Effector memory CD8-positive, alpha-beta T cell (primary cell): Measurements from ENCODE around the gene ZMAT2.
"Not testable (repeated sequence)": the region's sequence is repeated elsewhere in the genome, so short reads cannot be mapped to it uniquely, and the experiment has no call there.

ENCODE experiments used
- ATAC-seq: fragments of 150-1000 bp; cut with Tn5 transposase; replicated peaks from 2 replicates; pipeline ENCODE4 v1.10.0; 2021; ENCODE audit warnings: mild to moderate bottlenecking, moderate library complexity
- DNase-seq, 3 experiments: peaks; one replicate each; pipeline ENCODE4 v3.0.0; 2021
- H3K27ac Mint-ChIP-seq, 2 donors: one replicate each; pipeline ENCODE4 v1.8.0; 2022; ENCODE audit warnings: mild to moderate bottlenecking in 2 of 2, mixed read lengths in 2 of 2, moderate library complexity in 2 of 2
- H3K27me3 Mint-ChIP-seq, 2 donors: one replicate each; pipeline ENCODE4 v1.8.0; 2022; ENCODE audit warnings: mixed read lengths in 2 of 2
- H3K36me3 Mint-ChIP-seq: one replicate; pipeline ENCODE4 v1.8.0; 2022; ENCODE audit warnings: mild to moderate bottlenecking, moderate library complexity, mixed read lengths; ENCODE audit not compliant: insufficient read depth
- H3K4me1 Mint-ChIP-seq, 2 donors: one replicate each; pipeline ENCODE4 v1.8.0; 2022; ENCODE audit warnings: low read depth in 2 of 2, mixed read lengths in 2 of 2
- H3K4me3 Mint-ChIP-seq, 2 donors: one replicate each; pipeline ENCODE4 v1.8.0; 2022; ENCODE audit warnings: mild to moderate bottlenecking in 2 of 2, mixed read lengths in 2 of 2, moderate library complexity in 2 of 2
- H3K9me3 Mint-ChIP-seq, 2 donors: one replicate each; pipeline ENCODE4 v1.8.0; 2022; ENCODE audit warnings: mixed read lengths in 2 of 2
- total RNA-seq, 9 experiments: gene quantifications; one replicate each; lab custom pipeline; 2026; lab: John Stamatoyannopoulos, UW

ZMAT2 gene
- total RNA-seq, result 56.6 to 141 (median 109) reads per million in 9 experiments

- Mint-ChIP-seq H3K36me3 (peaks cover 71% of the 10 kb centered on the region), H3K27ac (peak within 1 kb of the TSS; percentile 97 to 99), H3K27me3 (no peaks in the 10 kb centered on the region), H3K4me3 (peak within 1 kb of the TSS; percentile 98 to 99), H3K9me3 (no peaks in the 10 kb centered on the region), H3K4me1 (peaks cover 17 to 25% of the 10 kb centered on the region in 2 donors)
- ATAC-seq, result peak; percentile 97
- DNase-seq, result peak; percentile 91 to 92 (median 91)
These were observed at the start of gene ZMAT2 for GRCh38 chr5:140700177-140701144. Gene ZMAT2 (plus strand): TSS chr5:140700447. CDS start chr5:140700461, 14 bp downstream.

- DNase-seq (no peak), ATAC-seq (no peak)
- no peaks in the 10 kb centered on the region for H3K27me3 Mint-ChIP-seq
- H3K4me3 Mint-ChIP-seq, result no peak overlapping the region
- H3K27ac Mint-ChIP-seq, result peak overlapping the region in 1 of 2 donors; percentile 78
- H3K4me1 Mint-ChIP-seq, result peaks cover 2 to 4% of the 10 kb centered on the region in 2 donors
- no peaks in the 10 kb centered on the region for H3K9me3 Mint-ChIP-seq
- peaks cover 89% of the 10 kb centered on the region for H3K36me3 Mint-ChIP-seq
These were observed 41.4 kb upstream of the ZMAT2 start for GRCh38 chr5:140658870-140659269.

- H3K4me3 Mint-ChIP-seq, DNase-seq, H3K27me3 Mint-ChIP-seq, ATAC-seq, H3K9me3 Mint-ChIP-seq: not testable (repeated sequence)
- peaks cover 9 to 10% of the 10 kb centered on the region in 2 donors for H3K4me1 Mint-ChIP-seq
- peak overlapping the region in 1 of 2 donors; percentile 29 for H3K27ac Mint-ChIP-seq
- H3K36me3 Mint-ChIP-seq, result peaks cover 89% of the 10 kb centered on the region
These were observed 39.9 kb upstream of the ZMAT2 start for GRCh38 chr5:140660371-140660770.

GRCh38 chr5:140664030-140664358 is 36.3 kb upstream of the ZMAT2 start:
- Mint-ChIP-seq H3K4me1 (peaks cover 23 to 26% of the 10 kb centered on the region in 2 donors), H3K4me3 (peak overlapping the region; percentile 100), H3K27me3 (no peaks in the 10 kb centered on the region), H3K36me3 (peaks cover 67% of the 10 kb centered on the region), H3K9me3 (no peaks in the 10 kb centered on the region), H3K27ac (peak overlapping the region; percentile 96 to 99)
- ATAC-seq (no peak), DNase-seq (no peak)

GRCh38 chr5:140664359-140665119 is 35.7 kb upstream of the ZMAT2 start, which contains the start of gene WDR55:
Gene WDR55 (plus strand): TSS chr5:140664904. CDS start chr5:140664913, 9 bp downstream.
- H3K4me3 Mint-ChIP-seq, result peak within 1 kb of the TSS; percentile 100
- H3K4me1 Mint-ChIP-seq, result peaks cover 23 to 28% of the 10 kb centered on the region in 2 donors
- H3K9me3 Mint-ChIP-seq, result no peaks in the 10 kb centered on the region
- no peaks in the 10 kb centered on the region for H3K27me3 Mint-ChIP-seq
- DNase-seq (peak; percentile 92 to 96 (median 95)), ATAC-seq (peak; percentile 93)
- peak within 1 kb of the TSS; percentile 96 to 99 for H3K27ac Mint-ChIP-seq
- peaks cover 67% of the 10 kb centered on the region for H3K36me3 Mint-ChIP-seq

- not testable (repeated sequence) for H3K27ac Mint-ChIP-seq, H3K4me3 Mint-ChIP-seq, H3K27me3 Mint-ChIP-seq, ATAC-seq, DNase-seq, H3K9me3 Mint-ChIP-seq
- H3K4me1 Mint-ChIP-seq, result peaks cover 15 to 24% of the 10 kb centered on the region in 2 donors
- peaks cover 52% of the 10 kb centered on the region for H3K36me3 Mint-ChIP-seq
These were observed 29.2 kb upstream of the ZMAT2 start for GRCh38 chr5:140671035-140671434.

- no peak for DNase-seq
- no peak for ATAC-seq
- no peaks in the 10 kb centered on the region for H3K9me3 Mint-ChIP-seq
- H3K27me3 Mint-ChIP-seq, result no peaks in the 10 kb centered on the region
- H3K4me3 Mint-ChIP-seq, result no peak overlapping the region
- H3K27ac Mint-ChIP-seq, result peak overlapping the region in 1 of 2 donors; percentile 19
- H3K36me3 Mint-ChIP-seq, result peaks cover 56% of the 10 kb centered on the region
- H3K4me1 Mint-ChIP-seq, result peaks cover 12 to 19% of the 10 kb centered on the region in 2 donors
These were observed 28.6 kb upstream of the ZMAT2 start for GRCh38 chr5:140671472-140672125.

- no peaks in the 10 kb centered on the region for H3K9me3 Mint-ChIP-seq
- H3K27ac Mint-ChIP-seq, result peak overlapping the region in 1 of 2 donors; percentile 19
- H3K4me3 Mint-ChIP-seq, result no peak overlapping the region
- H3K27me3 Mint-ChIP-seq, result no peaks in the 10 kb centered on the region
- no peak for DNase-seq
- peaks cover 7 to 12% of the 10 kb centered on the region in 2 donors for H3K4me1 Mint-ChIP-seq
- peaks cover 59% of the 10 kb centered on the region for H3K36me3 Mint-ChIP-seq
- ATAC-seq, result peak; percentile 48
These were observed 27.6 kb upstream of the ZMAT2 start for GRCh38 chr5:140672455-140673186.

- H3K27ac Mint-ChIP-seq, result peak within 1 kb of the TSS in 1 of 2 donors; percentile 74
- DNase-seq (no peak), ATAC-seq (no peak)
- H3K9me3 Mint-ChIP-seq, result no peaks in the 10 kb centered on the region
- peaks cover 61% of the 10 kb centered on the region for H3K36me3 Mint-ChIP-seq
- peaks cover 0 to 6% of the 10 kb centered on the region in 2 donors for H3K4me1 Mint-ChIP-seq
- H3K27me3 Mint-ChIP-seq, result no peaks in the 10 kb centered on the region
- H3K4me3 Mint-ChIP-seq, result no peak within 1 kb of the TSS
These were observed 26.9 kb upstream of the ZMAT2 start, which contains the start of gene DND1 for GRCh38 chr5:140673187-140673976. Gene DND1 (minus strand): TSS chr5:140673576. CDS start chr5:140673542, 34 bp downstream.

- peaks cover 56% of the 10 kb centered on the region for H3K36me3 Mint-ChIP-seq
- ATAC-seq, result no peak
- peaks cover 0 to 6% of the 10 kb centered on the region in 2 donors for H3K4me1 Mint-ChIP-seq
- no peak overlapping the region for H3K4me3 Mint-ChIP-seq
- H3K27me3 Mint-ChIP-seq, result no peaks in the 10 kb centered on the region
- H3K9me3 Mint-ChIP-seq, result no peaks in the 10 kb centered on the region
- no peak for DNase-seq
- peak overlapping the region in 1 of 2 donors; percentile 74 for H3K27ac Mint-ChIP-seq
These were observed 26.0 kb upstream of the ZMAT2 start for GRCh38 chr5:140674211-140674610.

- DNase-seq, result no peak
- peaks cover 52% of the 10 kb centered on the region for H3K36me3 Mint-ChIP-seq
- no peaks in the 10 kb centered on the region for H3K27me3 Mint-ChIP-seq
- no peaks in the 10 kb centered on the region for H3K9me3 Mint-ChIP-seq
- no peak for ATAC-seq
- H3K4me1 Mint-ChIP-seq, result peaks cover 0 to 3% of the 10 kb centered on the region in 2 donors
- H3K27ac Mint-ChIP-seq, result peak overlapping the region in 1 of 2 donors; percentile 74
- no peak overlapping the region for H3K4me3 Mint-ChIP-seq
These were observed 25.6 kb upstream of the ZMAT2 start for GRCh38 chr5:140674629-140675028.

- Mint-ChIP-seq H3K27me3 (no peaks in the 10 kb centered on the region), H3K4me3 (no peak overlapping the region), H3K4me1 (no peaks in the 10 kb centered on the region), H3K36me3 (peaks cover 38% of the 10 kb centered on the region), H3K27ac (no peak overlapping the region), H3K9me3 (no peaks in the 10 kb centered on the region)
- no peak for ATAC-seq
- no peak for DNase-seq
These were observed 22.3 kb upstream of the ZMAT2 start for GRCh38 chr5:140677947-140678346.
